AG08395 (cell line): ENCODE results near the gene JAG2.

Experiments
- DNase-seq: peaks from one replicate; pipeline ENCODE4 v3.0.0; 2012; ENCODE audit warnings: mixed read lengths, low spot score

The JAG2 gene

GRCh38 chr14:105203701-105204100, 35.1 kb upstream of the JAG2 start:
- DNase-seq: no peak

GRCh38 chr14:105203057-105203531, 34.5 kb upstream of the JAG2 start:
- DNase-seq: peak; percentile 90

DNA sequence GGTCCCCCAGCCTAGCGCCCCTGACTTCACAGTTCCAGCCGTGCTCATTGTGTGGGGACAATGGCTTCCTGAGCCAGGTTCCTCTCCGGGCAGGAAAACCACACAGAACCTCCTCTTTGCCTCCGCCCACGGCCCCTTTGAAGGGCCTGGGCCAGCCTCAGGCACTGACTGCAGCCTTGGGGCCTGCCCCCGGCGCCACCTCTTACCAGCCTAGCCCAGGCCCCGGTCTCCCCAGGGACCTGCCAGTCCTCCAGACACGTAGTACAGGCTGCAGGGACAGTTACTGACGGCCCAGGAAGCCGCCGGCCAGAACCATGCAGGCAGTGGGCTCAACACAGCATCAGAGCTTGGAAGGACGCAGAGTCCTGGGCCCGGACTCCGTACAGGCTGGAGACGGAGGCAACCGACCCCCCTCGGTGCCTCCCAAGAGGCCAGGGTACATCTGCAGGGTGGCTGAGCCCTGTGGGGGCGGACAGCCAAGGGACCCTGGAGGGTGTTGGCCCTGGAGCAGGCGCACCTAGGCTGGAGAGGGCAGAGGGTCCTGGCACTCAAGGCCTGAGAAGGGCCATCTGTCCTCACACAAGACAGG, 33.4 kb upstream of the JAG2 start:
- DNase-seq: no peak

- no peak for DNase-seq
Measured at GRCh38 chr14:105201156-105201924, 32.8 kb upstream of the JAG2 start.

- DNase-seq: no peak
Measured at GRCh38 chr14:105200641-105201040, 32.1 kb upstream of the JAG2 start.

DNA sequence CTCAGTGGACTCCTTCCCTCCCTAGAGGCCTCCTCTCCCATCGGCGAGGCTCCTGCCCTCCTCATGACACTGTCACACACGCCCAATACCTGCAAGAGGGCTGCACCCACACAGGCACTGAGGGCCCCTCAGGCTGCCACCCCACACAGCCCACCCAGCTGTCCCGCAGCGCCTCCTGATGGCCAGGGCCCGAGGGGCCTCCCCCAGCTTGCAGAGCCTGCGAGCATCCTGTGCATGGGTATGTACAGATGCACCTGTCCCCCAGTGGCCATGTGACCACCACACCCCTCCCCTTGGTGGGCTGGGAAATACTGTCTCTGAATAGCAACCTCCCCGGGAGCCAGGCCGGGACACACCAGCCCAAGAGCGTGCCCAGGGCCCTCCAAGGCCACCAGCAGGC, 31.5 kb upstream of the JAG2 start:
- DNase-seq: no peak

DNA sequence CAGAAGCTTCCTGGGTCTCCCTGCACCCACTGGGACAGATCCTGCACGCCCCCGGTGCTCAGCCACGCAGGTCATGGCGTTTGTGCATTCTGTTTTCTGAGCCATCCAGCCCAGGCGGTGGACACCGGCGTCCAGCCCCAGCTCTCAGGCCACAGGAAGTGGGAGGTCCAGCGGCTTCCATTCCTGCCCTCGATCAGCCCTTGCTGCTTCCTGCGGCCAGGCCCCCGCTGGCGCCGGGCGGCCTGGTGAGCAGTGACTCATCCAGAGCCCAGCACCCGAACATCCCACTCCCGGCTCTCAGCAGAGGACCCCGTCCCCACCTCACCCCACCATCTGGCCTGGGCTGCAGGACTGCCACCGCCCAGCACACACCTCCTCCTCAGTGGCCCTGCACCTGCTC, 30.5 kb upstream of the JAG2 start:
- DNase-seq: no peak

- DNase-seq: no peak
Measured at GRCh38 chr14:105198588-105198987, 30.0 kb upstream of the JAG2 start.

GRCh38 chr14:105197211-105197641, 28.6 kb upstream of the JAG2 start:
- peak; percentile 79 for DNase-seq

DNA sequence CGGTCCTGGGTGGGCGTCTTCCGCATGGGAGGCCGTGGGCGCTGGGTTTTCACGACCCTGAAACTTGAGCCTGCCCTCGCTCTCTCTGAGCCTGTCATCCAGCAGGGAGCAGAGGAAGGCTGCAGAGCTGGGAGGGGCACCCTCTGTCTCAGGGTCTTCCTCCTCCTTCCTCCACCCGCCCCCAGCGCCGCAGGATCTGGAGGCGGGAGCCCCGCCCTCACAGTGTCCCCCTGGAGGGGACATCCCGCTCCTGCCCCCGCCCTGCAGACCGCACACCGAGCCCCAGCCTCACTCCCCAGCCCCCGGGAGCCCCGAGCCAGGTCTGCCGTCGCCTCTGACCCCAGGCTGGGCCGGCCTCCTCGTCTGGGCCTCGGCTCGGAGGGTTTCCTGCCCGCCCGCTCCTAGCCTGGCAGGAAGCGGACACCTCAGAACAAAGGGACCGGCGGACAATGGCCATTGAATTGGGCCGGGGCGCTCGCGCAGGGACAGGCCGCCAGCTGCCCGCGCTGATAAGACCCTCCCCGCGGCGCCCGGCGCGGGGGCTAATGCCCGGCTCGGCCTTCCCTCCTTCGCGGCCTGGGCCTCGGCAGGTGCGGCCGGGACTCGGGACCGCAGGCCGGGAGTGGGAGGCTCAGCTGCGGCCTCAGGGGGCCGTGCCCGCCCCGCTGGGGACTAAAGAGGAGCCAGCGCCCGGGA, 27.8 kb upstream of the JAG2 start:
- no peak for DNase-seq

GRCh38 chr14:105195522-105196264, 27.1 kb upstream of the JAG2 start:
- no peak for DNase-seq

DNA sequence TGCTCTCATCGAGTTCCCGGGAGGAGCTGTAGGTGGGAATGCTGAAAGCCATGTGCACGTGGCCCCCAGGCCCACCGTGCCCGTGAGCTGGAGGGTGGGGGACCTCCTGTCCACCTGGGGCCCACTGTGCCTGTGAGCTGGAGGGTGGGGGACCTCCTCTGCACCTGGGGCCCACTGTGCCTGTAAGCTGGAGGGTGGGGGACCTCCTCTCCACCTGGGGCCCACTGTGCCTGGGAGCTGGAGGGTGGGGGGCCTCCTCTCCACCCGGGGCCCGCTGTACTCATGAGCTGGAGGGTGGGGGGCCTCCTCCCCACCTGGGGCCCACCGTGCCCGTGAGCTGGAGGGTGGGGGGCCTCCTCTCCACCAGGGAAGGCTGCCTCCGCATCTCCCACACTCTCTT, 26.5 kb upstream of the JAG2 start:
- no peak for DNase-seq

GRCh38 chr14:105193916-105194782, 25.6 kb upstream of the JAG2 start:
- DNase-seq: no peak

- DNase-seq: no peak
Measured at GRCh38 chr14:105192866-105193731, 24.5 kb upstream of the JAG2 start.

DNA sequence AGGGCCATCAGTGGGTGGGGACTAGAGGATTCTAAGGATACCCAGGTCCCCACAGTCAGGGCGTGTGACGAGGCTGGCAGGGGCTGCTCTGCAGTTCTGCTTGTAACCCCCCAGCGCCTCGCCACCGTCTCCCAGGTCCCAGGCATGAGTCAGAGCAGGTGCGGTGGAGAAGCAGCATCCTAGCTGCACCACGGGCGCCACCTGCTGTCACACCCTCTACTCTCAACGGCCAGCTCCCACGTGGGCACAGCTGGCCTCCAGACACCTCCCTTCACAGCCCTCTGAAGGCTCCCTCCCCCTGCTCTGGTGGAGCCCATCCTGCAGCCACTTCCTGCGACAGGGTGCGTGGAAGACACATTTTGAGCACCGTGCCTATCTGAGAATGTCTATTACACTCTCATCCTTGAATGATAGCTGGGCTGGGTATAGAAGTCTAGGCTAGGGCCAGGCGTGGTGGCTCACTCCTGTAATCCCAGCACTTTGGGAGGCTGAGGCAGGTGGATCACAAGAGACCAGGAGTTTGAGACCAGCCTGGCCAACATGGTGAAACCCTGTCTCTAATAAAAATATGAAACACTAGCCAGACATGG, 19.5 kb upstream of the JAG2 start:
- DNase-seq: no peak

DNA sequence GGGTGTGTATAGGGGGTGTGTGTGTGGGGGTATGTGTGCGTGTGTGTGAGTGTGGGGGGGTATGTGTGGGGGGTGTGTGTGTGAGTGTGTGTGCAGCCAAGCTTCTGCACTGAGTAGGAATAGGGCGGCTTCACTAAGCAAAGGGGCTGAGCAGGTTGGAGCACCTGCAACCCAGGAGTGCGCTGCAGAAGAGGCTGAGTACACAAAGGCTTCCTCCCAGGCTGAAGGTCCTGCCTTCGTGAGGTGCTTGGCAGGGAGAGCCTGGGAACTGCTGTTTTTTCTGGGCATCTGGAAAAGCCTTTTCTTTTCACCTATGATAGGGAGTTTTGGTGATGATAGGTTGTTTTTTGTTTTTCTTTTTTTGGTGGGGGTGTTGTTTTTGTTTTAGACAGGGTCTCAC, 18.5 kb upstream of the JAG2 start:
- no peak for DNase-seq

DNA sequence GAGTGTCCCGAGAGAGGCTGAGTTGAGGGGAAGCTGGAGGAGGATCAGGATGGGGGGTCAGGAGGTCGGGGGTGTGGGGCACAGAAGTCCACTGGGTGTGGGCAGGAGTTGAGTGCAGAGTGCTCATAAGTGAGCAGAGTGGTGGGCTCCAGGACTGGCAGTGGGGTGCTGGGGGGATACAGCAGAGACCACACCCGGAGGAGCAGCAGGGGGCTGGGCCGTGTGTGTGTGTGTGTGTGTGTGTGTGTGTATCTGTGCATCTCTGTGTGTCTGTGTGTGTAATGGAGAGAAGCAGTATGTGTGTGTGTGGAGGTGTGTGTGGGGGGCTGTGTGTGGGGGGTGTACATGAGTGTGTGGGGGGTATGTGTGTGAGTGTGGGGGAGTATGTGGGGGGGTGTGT, 17.4 kb upstream of the JAG2 start:
- no peak for DNase-seq

- DNase-seq: no peak
Measured at GRCh38 chr14:105185001-105185400, 16.4 kb upstream of the JAG2 start.

GRCh38 chr14:105184461-105184860, 15.9 kb upstream of the JAG2 start:
- DNase-seq: no peak
